B cell (primary cell): Measurements from ENCODE around the gene FXR2. TPM values are rescaled to one million over a fixed set of nuclear protein-coding genes. Genes with fewer than 3 reads are reported as not detected.

ENCODE experiments used
- ATAC-seq: fragments of 200-7000 bp; cut with Tn5 transposase; one replicate; pipeline ENCODE4 v1.10.0; 2021; ENCODE audit warnings: low read depth, mild to moderate bottlenecking, moderate number of reproducible peaks, moderate library complexity
- CTCF ChIA-PET: fragments of 350-600 bp; sonication (Branson Sonifier 250); formaldehyde crosslinking; loops from one replicate; lab custom pipeline; 2021; ENCODE audit warnings: antibody characterized with exemption, inconsistent platforms; lab: Charles Lee
- POLR2A ChIA-PET: fragments of 350-600 bp; sonication (Branson Sonifier 250); formaldehyde crosslinking; loops from one replicate; lab custom pipeline; 2021; ENCODE audit warnings: antibody characterized with exemption; lab: Charles Lee
- DNase-seq: peaks from one replicate; pipeline ENCODE4 v3.0.0; 2013
- H2AFZ ChIP-seq: 2 replicates; pipeline ENCODE4 v1.6.1; 2012; ENCODE audit warnings: mild to moderate bottlenecking, low read depth, low read length; ENCODE audit not compliant: insufficient read depth, poor library complexity, severe bottlenecking
- H3K27ac ChIP-seq, 2 donors: 1 replicate in 1 of 2; 2 replicates in 1 of 2; pipeline ENCODE4 v1.5.1; 2012 to 2013; ENCODE audit warnings: low read length in 2 of 2, mild to moderate bottlenecking in 2 of 2, moderate library complexity in 1 of 2
- H3K27me3 ChIP-seq, 4 experiments: fragments of 200-600 bp in 1 of 4; sonication (generic) in 1 of 4; replicated peaks in 1 of 4; 1 replicate in 2 of 4; 2 replicates in 2 of 4; pipeline versions ENCODE4 v1.6.1 to v1.7.0; 2013 to 2016; ENCODE audit warnings: low read length in 3 of 4, mild to moderate bottlenecking in 2 of 4, mixed read lengths in 1 of 4, moderate library complexity in 1 of 4; ENCODE audit not compliant: insufficient read depth in 4 of 4, control insufficient read depth in 3 of 4; ENCODE audit errors: control extremely low read depth in 1 of 4
- H3K36me3 ChIP-seq, 2 experiments: replicated peaks in 1 of 2; 1 replicate in 1 of 2; 2 replicates in 1 of 2; pipeline versions ENCODE4 v1.6.1 to v1.7.1; 2013; ENCODE audit warnings: low read length in 1 of 2; ENCODE audit not compliant: insufficient read depth in 2 of 2, control insufficient read depth in 1 of 2; ENCODE audit errors: control extremely low read depth in 1 of 2, extremely low read depth in 1 of 2
- H3K4me1 ChIP-seq, 2 donors: fragments of 200-600 bp in 1 of 2; sonication (generic) in 1 of 2; 1 replicate in 1 of 2; 2 replicates in 1 of 2; pipeline versions ENCODE4 v1.5.1 to v1.6.1; 2013 to 2017; ENCODE audit warnings: low read length in 2 of 2; ENCODE audit not compliant: control insufficient read depth in 2 of 2, insufficient read depth in 2 of 2
- H3K4me2 ChIP-seq: replicated peaks from 2 replicates; pipeline ENCODE3; 2012; ENCODE audit warnings: mild to moderate bottlenecking, low read depth, low read length; ENCODE audit not compliant: poor library complexity, severe bottlenecking
- H3K4me3 ChIP-seq, 5 experiments: fragments of 200-600 bp in 1 of 5; sonication (generic) in 1 of 5; 1 replicate in 3 of 5; 2 replicates in 2 of 5; pipeline versions ENCODE4 v1.5.1 to v1.7.0; 2011 to 2016; ENCODE audit warnings: low read length in 4 of 5, mild to moderate bottlenecking in 4 of 5, low read depth in 2 of 5, control low read depth in 1 of 5, moderate library complexity in 1 of 5; ENCODE audit not compliant: insufficient read depth in 1 of 5; ENCODE audit errors: control extremely low read depth in 1 of 5, extremely low read depth in 1 of 5
- H3K79me2 ChIP-seq: fragments of 200-600 bp; sonication (generic); one replicate; pipeline ENCODE4 v1.6.0; 2016; ENCODE audit warnings: low read length; ENCODE audit not compliant: control insufficient read depth, insufficient read depth
- H3K9ac ChIP-seq: fragments of 200-600 bp; sonication (generic); 2 replicates; pipeline ENCODE4 v1.6.1; 2017; ENCODE audit warnings: mild to moderate bottlenecking, low read length, moderate library complexity
- H3K9me3 ChIP-seq, 3 donors: one replicate each; pipeline versions ENCODE4 v1.6.1 to v1.7.1; 2013; ENCODE audit warnings: low read length in 2 of 3; ENCODE audit not compliant: control insufficient read depth in 2 of 3, insufficient read depth in 1 of 3; ENCODE audit errors: control extremely low read depth in 1 of 3
- H4K20me1 ChIP-seq: 2 replicates; pipeline ENCODE4 v1.6.0; 2012; ENCODE audit warnings: mild to moderate bottlenecking, low read length; ENCODE audit not compliant: insufficient read depth, control insufficient read depth, poor library complexity, severe bottlenecking
- H3K27ac Mint-ChIP-seq: one replicate; pipeline ENCODE4 v1.8.0; 2021; ENCODE audit warnings: mixed read lengths
- H3K27me3 Mint-ChIP-seq: one replicate; pipeline ENCODE4 v1.8.0; 2021; ENCODE audit warnings: mixed read lengths
- H3K4me1 Mint-ChIP-seq: one replicate; pipeline ENCODE4 v1.8.0; 2021; ENCODE audit warnings: mixed read lengths
- H3K4me3 Mint-ChIP-seq: one replicate; pipeline ENCODE4 v1.8.0; 2021; ENCODE audit warnings: mixed read lengths
- H3K9me3 Mint-ChIP-seq: one replicate; pipeline ENCODE4 v1.8.0; 2022; ENCODE audit warnings: mixed read lengths; ENCODE audit not compliant: insufficient read depth
- EZH2 ChIP-seq: IDR thresholded peaks from 2 replicates; pipeline ENCODE4 v1.6.1; 2012; ENCODE audit warnings: borderline replicate concordance, low read depth, mild to moderate bottlenecking, moderate library complexity, low read length; ENCODE audit not compliant: insufficient read depth, poor library complexity, severe bottlenecking
- WGBS: methylation state at CpG from one replicate; pipeline ENCODE4 v1.1.5; 2013; ENCODE audit warnings: missing lambda C conversion rate; ENCODE audit not compliant: insufficient coverage; 5-methylcytosine and 5-hydroxymethylcytosine counted together
- intact Hi-C: fragments of 100-400 bp; cut with micrococcal nuclease; formaldehyde crosslinking; loops from one replicate; pipeline ENCODE4 v1.10.0; 2022
- polyA plus RNA-seq: library from polyadenylated mRNA; depleted of rRNA; stranded (reverse); fragments of >200 nt; gene quantifications from 2 replicates; pipeline ENCODE4 v1.2.3, GENCODE V29; 2012
- total RNA-seq, 2 donors: library from RNA; stranded (reverse); fragments of 120-200 nt in 1 of 2; gene quantifications; 1 replicate in 1 of 2; 2 replicates in 1 of 2; pipeline versions ENCODE4 v1.2.3 to v1.2.4, GENCODE V29; 2013 to 2022
- TF ChIP-seq, protein P1 (sequence below): fragments of 200-600 bp; IDR thresholded peaks from one replicate; pipeline ENCODE4 v1.8.0; 2022; ENCODE audit warnings: antibody characterized with exemption, mild to moderate bottlenecking

The FXR2 gene
- total and polyA plus RNA-seq, 2 donors (not counting 1 experiment from before 2014, with no cell fraction given): 37.2 to 45.8 TPM

DNA sequence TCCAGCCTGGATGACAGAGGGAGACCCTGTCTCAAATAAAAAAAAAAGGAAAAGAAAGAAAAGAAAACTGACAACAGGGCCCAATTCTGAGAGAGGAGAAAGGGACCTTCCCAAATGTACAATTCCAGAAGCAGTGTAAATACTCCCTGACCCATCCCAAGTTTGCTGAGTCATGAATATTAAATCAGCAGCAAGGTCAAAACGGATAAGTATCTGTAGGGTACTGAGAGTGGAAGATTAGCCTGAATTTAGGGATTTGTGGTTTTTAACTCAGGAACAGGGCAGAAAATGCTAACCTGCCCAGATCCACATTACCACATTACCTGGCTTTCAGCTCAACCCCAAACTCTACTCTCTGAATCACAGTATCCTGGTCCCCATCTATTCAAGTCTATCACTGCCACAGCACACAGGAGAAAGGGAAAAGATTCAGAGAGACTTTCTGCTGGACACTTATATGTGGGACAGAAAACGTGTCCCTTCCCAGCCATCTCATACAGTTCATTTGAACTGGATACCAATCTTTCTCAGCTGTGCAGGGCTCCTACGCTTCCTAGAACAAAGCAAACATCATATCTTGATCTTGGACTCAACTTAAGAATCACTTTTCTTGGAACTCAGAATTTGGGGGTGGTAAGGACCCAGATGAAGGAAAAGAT lies 2.9 kb downstream of the FXR2 start:
- Mint-ChIP-seq H3K27me3 (no peaks in the 10 kb centered on the region), H3K27ac (no peak overlapping the region)

DNA sequence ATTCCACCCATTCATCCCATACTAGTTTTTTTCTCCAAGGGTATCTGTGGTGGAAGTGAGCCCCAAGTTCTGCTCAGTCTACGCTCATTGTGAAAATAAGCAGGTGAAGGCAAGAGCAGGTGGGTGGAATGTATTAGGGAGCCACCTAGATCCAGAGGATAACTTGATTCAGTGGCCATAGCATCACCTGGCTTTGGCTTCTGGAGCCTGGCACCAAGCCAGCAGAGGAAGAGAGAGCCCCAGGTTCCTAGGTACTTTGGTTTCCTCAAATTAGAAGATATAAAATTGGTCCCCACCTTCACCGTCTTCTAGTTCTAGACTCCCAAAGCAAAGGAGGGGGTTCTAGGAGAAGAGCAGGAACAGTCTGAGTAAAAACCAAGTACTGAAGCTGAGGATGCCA lies 4.1 kb downstream of the FXR2 start:
- peaks cover 74% of the 10 kb centered on the region for H3K79me2 ChIP-seq
- H3K27me3 ChIP-seq: no peaks in the 10 kb centered on the region
- POLR2A ChIA-PET: no interaction called here
- H3K36me3 ChIP-seq: peaks cover 1 to 19% of the 10 kb centered on the region in 2 experiments
- H3K4me1 Mint-ChIP-seq: peaks cover 29% of the 10 kb centered on the region
- CTCF ChIA-PET: interaction anchor here (0.9 to 1.0 kb wide), 2 partner anchors 87 to 96 kb away, joined by 3 read pairs; no protein-coding TSS in a partner anchor
- H3K4me1 ChIP-seq: peaks cover 12 to 25% of the 10 kb centered on the region in 2 donors
- no peaks in the 10 kb centered on the region for H3K9me3 ChIP-seq
- H3K9me3 Mint-ChIP-seq: no peaks in the 10 kb centered on the region
- H3K27ac ChIP-seq: no peak overlapping the region
- intact Hi-C loops: loop anchor here (10.0 kb wide), 1 partner anchor 234 kb away; no protein-coding TSS in a partner anchor
- no peak overlapping the region for H3K9ac ChIP-seq
- H3K27ac Mint-ChIP-seq: no peak overlapping the region
- no peak overlapping the region for H3K4me3 Mint-ChIP-seq
- H2AFZ ChIP-seq: no peak overlapping the region
- no peak overlapping the region for H3K4me3 ChIP-seq
- TF ChIP-seq, protein P1, sequence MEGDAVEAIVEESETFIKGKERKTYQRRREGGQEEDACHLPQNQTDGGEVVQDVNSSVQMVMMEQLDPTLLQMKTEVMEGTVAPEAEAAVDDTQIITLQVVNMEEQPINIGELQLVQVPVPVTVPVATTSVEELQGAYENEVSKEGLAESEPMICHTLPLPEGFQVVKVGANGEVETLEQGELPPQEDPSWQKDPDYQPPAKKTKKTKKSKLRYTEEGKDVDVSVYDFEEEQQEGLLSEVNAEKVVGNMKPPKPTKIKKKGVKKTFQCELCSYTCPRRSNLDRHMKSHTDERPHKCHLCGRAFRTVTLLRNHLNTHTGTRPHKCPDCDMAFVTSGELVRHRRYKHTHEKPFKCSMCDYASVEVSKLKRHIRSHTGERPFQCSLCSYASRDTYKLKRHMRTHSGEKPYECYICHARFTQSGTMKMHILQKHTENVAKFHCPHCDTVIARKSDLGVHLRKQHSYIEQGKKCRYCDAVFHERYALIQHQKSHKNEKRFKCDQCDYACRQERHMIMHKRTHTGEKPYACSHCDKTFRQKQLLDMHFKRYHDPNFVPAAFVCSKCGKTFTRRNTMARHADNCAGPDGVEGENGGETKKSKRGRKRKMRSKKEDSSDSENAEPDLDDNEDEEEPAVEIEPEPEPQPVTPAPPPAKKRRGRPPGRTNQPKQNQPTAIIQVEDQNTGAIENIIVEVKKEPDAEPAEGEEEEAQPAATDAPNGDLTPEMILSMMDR: no peak
- no peak for TF ChIP-seq EZH2
- H3K4me2 ChIP-seq: no peak overlapping the region
- H4K20me1 ChIP-seq: peaks cover 46% of the 10 kb centered on the region
- DNase-seq: no peak
- H3K27me3 Mint-ChIP-seq: no peaks in the 10 kb centered on the region
- WGBS: 100% methylated on average over 1 of the region's 2 CpGs
- no peak for ATAC-seq

More for the DNA sequence above, 2.9 kb downstream of the FXR2 start:
- H3K4me1 ChIP-seq: peaks cover 12 to 26% of the 10 kb centered on the region in 2 donors
- no peaks in the 10 kb centered on the region for H3K9me3 ChIP-seq
- peaks cover 26% of the 10 kb centered on the region for H3K4me1 Mint-ChIP-seq
- no peak overlapping the region for H3K27ac ChIP-seq
- no peak overlapping the region for H3K4me3 ChIP-seq
- DNase-seq (no peak), ATAC-seq (no peak)
- H4K20me1 ChIP-seq: peaks cover 41% of the 10 kb centered on the region
- no peak for TF ChIP-seq EZH2
- TF ChIP-seq, protein P1: no peak
- no peak overlapping the region for H3K4me3 Mint-ChIP-seq
- intact Hi-C loops: loop anchor here (10.0 kb wide), 1 partner anchor 233 kb away; no protein-coding TSS in a partner anchor
- no peak overlapping the region for H2AFZ ChIP-seq
- peaks cover 64% of the 10 kb centered on the region for H3K79me2 ChIP-seq
- WGBS: 80% methylated on average over 1 of the region's 3 CpGs
- H3K9me3 Mint-ChIP-seq: no peaks in the 10 kb centered on the region
- no peak overlapping the region for H3K9ac ChIP-seq
- CTCF ChIA-PET: interaction anchor here (0.8 to 1.1 kb wide), 3 partner anchors 76 to 124 kb away, joined by 3 to 6 read pairs (median 3); partner anchors contain the start of gene TP53
- POLR2A ChIA-PET: no interaction called here
- H3K36me3 ChIP-seq: peaks cover 1 to 14% of the 10 kb centered on the region in 2 experiments
- H3K27me3 ChIP-seq: no peaks in the 10 kb centered on the region
- H3K4me2 ChIP-seq: no peak overlapping the region
